ENCODE data around the gene FAS.

Gene FAS

GRCh38 chr10:88953662-88954061 is 36.9 kb upstream of the FAS start:
- Histone ChIP-seq H3K9me3 (ENCODE audit: control insufficient read depth, low read length) (no peaks in the 10 kb centered on the region), H3K36me3 (ENCODE audit: control insufficient read depth, insufficient read depth, low read length) (no peaks in the 10 kb centered on the region), H3K4me3 (ENCODE audit: insufficient read depth, low read depth, low read length) (no peak overlapping the region), H3K27ac (ENCODE audit: insufficient read depth, low read depth, low read length, poor library complexity, severe bottlenecking) (no peak overlapping the region), H3K27me3 (ENCODE audit: control insufficient read depth, insufficient read depth, low read length, poor library complexity, severe bottlenecking) (no peaks in the 10 kb centered on the region), H3K4me1 (ENCODE audit: control insufficient read depth, insufficient read depth, low read length) (peaks cover 14% of the 10 kb centered on the region)
- 88 to 90% methylated on average over 5 of the region's 5 CpGs for WGBS, 2 experiments

- H3K36me3 ChIP-seq (ENCODE audit: control insufficient read depth, insufficient read depth, low read length): no peaks in the 10 kb centered on the region
- WGBS, 2 experiments: 87 to 100% methylated on average over 1 to 3 of the region's 4 CpGs
- no peak overlapping the region for H3K27ac ChIP-seq (ENCODE audit: insufficient read depth, low read depth, low read length, poor library complexity, severe bottlenecking)
- H3K9me3 ChIP-seq (ENCODE audit: control insufficient read depth, low read length): no peaks in the 10 kb centered on the region
- peaks cover 14% of the 10 kb centered on the region for H3K4me1 ChIP-seq (ENCODE audit: control insufficient read depth, insufficient read depth, low read length)
- H3K4me3 ChIP-seq (ENCODE audit: insufficient read depth, low read depth, low read length): no peak overlapping the region
- no peaks in the 10 kb centered on the region for H3K27me3 ChIP-seq (ENCODE audit: control insufficient read depth, insufficient read depth, low read length, poor library complexity, severe bottlenecking)
Measured at GRCh38 chr10:88954458-88955083, 36.0 kb upstream of the FAS start.

- Histone ChIP-seq H3K27ac (ENCODE audit: insufficient read depth, low read depth, low read length, poor library complexity, severe bottlenecking) (no peak overlapping the region), H3K36me3 (ENCODE audit: control insufficient read depth, insufficient read depth, low read length) (no peaks in the 10 kb centered on the region), H3K9me3 (ENCODE audit: control insufficient read depth, low read length) (no peaks in the 10 kb centered on the region), H3K27me3 (ENCODE audit: control insufficient read depth, insufficient read depth, low read length, poor library complexity, severe bottlenecking) (no peaks in the 10 kb centered on the region), H3K4me3 (ENCODE audit: insufficient read depth, low read depth, low read length) (no peak overlapping the region), H3K4me1 (ENCODE audit: control insufficient read depth, insufficient read depth, low read length) (peaks cover 4% of the 10 kb centered on the region)
- 93 to 95% methylated on average over 1 of the region's 1 CpG for WGBS, 2 experiments
Measured at GRCh38 chr10:88957381-88957780, 33.2 kb upstream of the FAS start.

- Histone ChIP-seq H3K27me3 (ENCODE audit: control insufficient read depth, insufficient read depth, low read length, poor library complexity, severe bottlenecking) (no peaks in the 10 kb centered on the region), H3K4me3 (ENCODE audit: insufficient read depth, low read depth, low read length) (no peak overlapping the region), H3K27ac (ENCODE audit: insufficient read depth, low read depth, low read length, poor library complexity, severe bottlenecking) (no peak overlapping the region), H3K36me3 (ENCODE audit: control insufficient read depth, insufficient read depth, low read length) (no peaks in the 10 kb centered on the region), H3K4me1 (ENCODE audit: control insufficient read depth, insufficient read depth, low read length) (no peaks in the 10 kb centered on the region), H3K9me3 (ENCODE audit: control insufficient read depth, low read length) (no peaks in the 10 kb centered on the region)
- 95 to 96% methylated on average over 6 of the region's 6 CpGs for WGBS, 2 experiments
Measured at GRCh38 chr10:88958721-88959120, 31.9 kb upstream of the FAS start.

- Histone ChIP-seq H3K9me3 (ENCODE audit: control insufficient read depth, low read length) (no peaks in the 10 kb centered on the region), H3K4me3 (ENCODE audit: insufficient read depth, low read depth, low read length) (no peak overlapping the region), H3K27ac (ENCODE audit: insufficient read depth, low read depth, low read length, poor library complexity, severe bottlenecking) (no peak overlapping the region), H3K4me1 (ENCODE audit: control insufficient read depth, insufficient read depth, low read length) (no peaks in the 10 kb centered on the region), H3K36me3 (ENCODE audit: control insufficient read depth, insufficient read depth, low read length) (no peaks in the 10 kb centered on the region), H3K27me3 (ENCODE audit: control insufficient read depth, insufficient read depth, low read length, poor library complexity, severe bottlenecking) (no peaks in the 10 kb centered on the region)
- 100% methylated on average over 1 of the region's 1 CpG; no CpG with 5 or more reads in 1 of the 2 experiments for WGBS, 2 experiments
Measured at GRCh38 chr10:88960802-88961201, 29.8 kb upstream of the FAS start.

GRCh38 chr10:88961266-88961665 is 29.3 kb upstream of the FAS start:
- H3K27me3 ChIP-seq (ENCODE audit: control insufficient read depth, insufficient read depth, low read length, poor library complexity, severe bottlenecking): no peaks in the 10 kb centered on the region
- no peaks in the 10 kb centered on the region for H3K36me3 ChIP-seq (ENCODE audit: control insufficient read depth, insufficient read depth, low read length)
- H3K4me3 ChIP-seq (ENCODE audit: insufficient read depth, low read depth, low read length): no peak overlapping the region
- H3K27ac ChIP-seq (ENCODE audit: insufficient read depth, low read depth, low read length, poor library complexity, severe bottlenecking): no peak overlapping the region
- H3K9me3 ChIP-seq (ENCODE audit: control insufficient read depth, low read length): no peaks in the 10 kb centered on the region
- no peaks in the 10 kb centered on the region for H3K4me1 ChIP-seq (ENCODE audit: control insufficient read depth, insufficient read depth, low read length)

- Histone ChIP-seq H3K36me3 (ENCODE audit: control insufficient read depth, insufficient read depth, low read length) (no peaks in the 10 kb centered on the region), H3K27me3 (ENCODE audit: control insufficient read depth, insufficient read depth, low read length, poor library complexity, severe bottlenecking) (no peaks in the 10 kb centered on the region), H3K4me3 (ENCODE audit: insufficient read depth, low read depth, low read length) (no peak overlapping the region), H3K27ac (ENCODE audit: insufficient read depth, low read depth, low read length, poor library complexity, severe bottlenecking) (no peak overlapping the region), H3K4me1 (ENCODE audit: control insufficient read depth, insufficient read depth, low read length) (no peaks in the 10 kb centered on the region), H3K9me3 (ENCODE audit: control insufficient read depth, low read length) (no peaks in the 10 kb centered on the region)
- WGBS, 2 experiments: 95 to 97% methylated on average over 2 of the region's 2 CpGs
Measured at GRCh38 chr10:88962336-88962735, 28.3 kb upstream of the FAS start.

GRCh38 chr10:88963318-88963717 is 27.3 kb upstream of the FAS start:
- H3K36me3 ChIP-seq (ENCODE audit: control insufficient read depth, insufficient read depth, low read length): no peaks in the 10 kb centered on the region
- no peak overlapping the region for H3K27ac ChIP-seq (ENCODE audit: insufficient read depth, low read depth, low read length, poor library complexity, severe bottlenecking)
- 88 to 100% methylated on average over 1 to 2 of the region's 2 CpGs for WGBS, 2 experiments
- no peaks in the 10 kb centered on the region for H3K9me3 ChIP-seq (ENCODE audit: control insufficient read depth, low read length)
- H3K4me1 ChIP-seq (ENCODE audit: control insufficient read depth, insufficient read depth, low read length): no peaks in the 10 kb centered on the region
- no peaks in the 10 kb centered on the region for H3K27me3 ChIP-seq (ENCODE audit: control insufficient read depth, insufficient read depth, low read length, poor library complexity, severe bottlenecking)
- no peak overlapping the region for H3K4me3 ChIP-seq (ENCODE audit: insufficient read depth, low read depth, low read length)

- WGBS, 2 experiments: 86 to 100% methylated on average over 1 of the region's 1 CpG
- H3K4me1 ChIP-seq (ENCODE audit: control insufficient read depth, insufficient read depth, low read length): no peaks in the 10 kb centered on the region
- no peaks in the 10 kb centered on the region for H3K36me3 ChIP-seq (ENCODE audit: control insufficient read depth, insufficient read depth, low read length)
- no peaks in the 10 kb centered on the region for H3K9me3 ChIP-seq (ENCODE audit: control insufficient read depth, low read length)
- no peak overlapping the region for H3K27ac ChIP-seq (ENCODE audit: insufficient read depth, low read depth, low read length, poor library complexity, severe bottlenecking)
- no peaks in the 10 kb centered on the region for H3K27me3 ChIP-seq (ENCODE audit: control insufficient read depth, insufficient read depth, low read length, poor library complexity, severe bottlenecking)
- H3K4me3 ChIP-seq (ENCODE audit: insufficient read depth, low read depth, low read length): no peak overlapping the region
Measured at GRCh38 chr10:88964360-88964759, 26.2 kb upstream of the FAS start.

GRCh38 chr10:88964869-88965415 is 25.7 kb upstream of the FAS start:
- H3K4me3 ChIP-seq (ENCODE audit: insufficient read depth, low read depth, low read length): no peak overlapping the region
- WGBS, 2 experiments: 90 to 92% methylated on average over 2 of the region's 3 CpGs

More at GRCh38 chr10:88964869-88965415, 25.7 kb upstream of the FAS start:
- Histone ChIP-seq H3K27me3 (ENCODE audit: control insufficient read depth, insufficient read depth, low read length, poor library complexity, severe bottlenecking) (no peaks in the 10 kb centered on the region), H3K9me3 (ENCODE audit: control insufficient read depth, low read length) (no peaks in the 10 kb centered on the region), H3K36me3 (ENCODE audit: control insufficient read depth, insufficient read depth, low read length) (no peaks in the 10 kb centered on the region), H3K4me1 (ENCODE audit: control insufficient read depth, insufficient read depth, low read length) (no peaks in the 10 kb centered on the region), H3K27ac (ENCODE audit: insufficient read depth, low read depth, low read length, poor library complexity, severe bottlenecking) (no peak overlapping the region)
